ENCODE data around the gene GOLM1. TPM values are rescaled to one million over a fixed set of nuclear protein-coding genes. Genes with fewer than 3 reads are reported as not detected.

The GOLM1 gene
- total and polyA plus RNA-seq, 7 donors: 9.2 to 187 (median 14.3) TPM

DNA sequence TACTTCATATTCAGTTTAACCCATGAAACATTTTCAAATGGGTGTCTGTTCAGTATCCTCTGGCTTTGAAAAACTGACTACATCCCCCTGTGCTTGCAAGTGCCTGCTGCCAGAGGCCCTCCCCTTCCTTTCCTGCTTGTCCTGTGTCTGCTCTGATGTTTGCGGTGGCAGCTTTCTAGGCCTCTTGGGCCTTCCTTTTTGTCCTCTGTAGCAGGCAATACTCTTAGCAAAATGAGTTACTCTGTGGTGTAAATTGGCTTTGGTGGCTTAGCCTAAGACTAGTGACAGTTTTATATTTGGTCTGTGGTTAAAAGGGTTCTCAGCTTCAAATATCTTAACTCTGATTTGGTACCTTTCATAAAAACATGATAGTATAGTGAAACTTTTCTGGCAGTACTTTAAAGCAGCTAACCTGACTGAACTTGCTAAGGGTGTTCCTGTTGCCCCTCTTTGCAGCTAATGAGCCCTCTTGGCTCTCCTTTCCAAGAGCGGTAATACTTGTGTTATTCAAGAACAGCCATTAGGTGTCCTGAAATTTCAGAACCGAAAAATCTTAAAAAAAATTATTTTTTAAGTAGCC, 76.6 kb downstream of the GOLM1 start:
- 75 to 86% methylated on average over 3 of the region's 3 CpGs for WGBS, 2 donors
- peaks cover 16 to 78% (median 33%) of the 10 kb centered on the region in 4 donors for H3K36me3 ChIP-seq

DNA sequence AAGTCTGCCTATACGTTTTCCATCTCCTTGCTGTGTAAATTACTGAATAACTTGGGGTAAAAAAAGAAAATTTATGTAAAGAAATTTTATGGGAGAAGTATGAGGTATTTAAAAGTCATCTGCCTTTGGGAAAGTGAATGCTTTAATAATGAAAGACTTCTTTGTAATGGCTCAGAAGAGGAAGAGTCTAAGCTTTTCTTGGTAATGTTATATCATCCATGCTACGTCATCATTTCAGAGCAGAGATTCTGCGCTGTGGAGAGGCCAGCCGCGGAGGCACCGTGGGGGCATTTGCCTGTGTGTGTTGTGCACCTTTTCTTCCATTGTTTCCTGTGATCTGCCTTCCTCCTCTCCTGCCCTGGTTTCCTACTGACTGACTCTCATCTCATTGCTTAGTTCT, 78.2 kb downstream of the GOLM1 start:
- DNase-seq: no peak
- Histone ChIP-seq H3K4me3 (no peak overlapping the region), H3K27me3 (no peaks in the 10 kb centered on the region), H3K36me3 (peaks cover 18 to 78% (median 34%) of the 10 kb centered on the region in 4 donors), H3K4me1 (peaks cover 0 to 13% (median 0%) of the 10 kb centered on the region in 4 donors), H3K27ac (no peak overlapping the region), H3K9me3 (no peaks in the 10 kb centered on the region)
- TF ChIP-seq, protein P1, sequence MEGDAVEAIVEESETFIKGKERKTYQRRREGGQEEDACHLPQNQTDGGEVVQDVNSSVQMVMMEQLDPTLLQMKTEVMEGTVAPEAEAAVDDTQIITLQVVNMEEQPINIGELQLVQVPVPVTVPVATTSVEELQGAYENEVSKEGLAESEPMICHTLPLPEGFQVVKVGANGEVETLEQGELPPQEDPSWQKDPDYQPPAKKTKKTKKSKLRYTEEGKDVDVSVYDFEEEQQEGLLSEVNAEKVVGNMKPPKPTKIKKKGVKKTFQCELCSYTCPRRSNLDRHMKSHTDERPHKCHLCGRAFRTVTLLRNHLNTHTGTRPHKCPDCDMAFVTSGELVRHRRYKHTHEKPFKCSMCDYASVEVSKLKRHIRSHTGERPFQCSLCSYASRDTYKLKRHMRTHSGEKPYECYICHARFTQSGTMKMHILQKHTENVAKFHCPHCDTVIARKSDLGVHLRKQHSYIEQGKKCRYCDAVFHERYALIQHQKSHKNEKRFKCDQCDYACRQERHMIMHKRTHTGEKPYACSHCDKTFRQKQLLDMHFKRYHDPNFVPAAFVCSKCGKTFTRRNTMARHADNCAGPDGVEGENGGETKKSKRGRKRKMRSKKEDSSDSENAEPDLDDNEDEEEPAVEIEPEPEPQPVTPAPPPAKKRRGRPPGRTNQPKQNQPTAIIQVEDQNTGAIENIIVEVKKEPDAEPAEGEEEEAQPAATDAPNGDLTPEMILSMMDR (IDR thresholded peaks at IDR 0.05): no peak
- TF ChIP-seq POLR2AphosphoS5 (IDR thresholded peaks at IDR 0.05) (no peak), EP300 (IDR thresholded peaks at IDR 0.05) (no peak), POLR2A (IDR thresholded peaks at IDR 0.05) (no peak)
- intact Hi-C loops (cut with DNase I): no loop called here
- 88 to 94% methylated on average over 6 of the region's 6 CpGs for WGBS, 2 donors

More for the DNA sequence above, 76.6 kb downstream of the GOLM1 start:
- TF ChIP-seq EP300 (IDR thresholded peaks at IDR 0.05) (no peak), POLR2AphosphoS5 (IDR thresholded peaks at IDR 0.05) (no peak), POLR2A (IDR thresholded peaks at IDR 0.05) (no peak)
- intact Hi-C loops (cut with DNase I): no loop called here
- DNase-seq: no peak
- Histone ChIP-seq H3K4me3 (no peak overlapping the region), H3K27me3 (no peaks in the 10 kb centered on the region), H3K4me1 (peaks cover 0 to 13% (median 0%) of the 10 kb centered on the region in 4 donors), H3K27ac (no peak overlapping the region), H3K9me3 (no peaks in the 10 kb centered on the region)

DNA sequence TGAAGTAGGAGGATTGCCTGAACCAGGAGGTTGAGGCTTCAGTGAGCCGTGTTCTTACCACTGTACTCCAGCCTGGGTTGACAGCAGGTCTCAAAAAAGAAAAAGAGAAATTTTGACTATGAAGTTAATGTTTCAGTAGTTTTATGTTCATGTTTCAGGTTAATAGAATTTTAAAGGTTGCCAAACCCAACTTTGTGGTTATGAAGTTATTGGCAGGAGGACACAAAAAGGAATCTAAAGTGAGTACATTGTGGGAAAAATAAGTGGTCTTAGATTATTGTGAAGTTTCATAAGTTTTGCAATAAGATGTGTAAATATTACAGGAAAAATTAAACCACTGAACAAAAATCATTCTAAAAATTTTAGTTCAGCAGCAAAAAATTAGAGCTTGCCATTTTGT, 78.6 kb downstream of the GOLM1 start:
- no peak overlapping the region for H3K27ac ChIP-seq
- WGBS, 2 donors: 98 to 99% methylated on average over 1 of the region's 1 CpG
- H3K27me3 ChIP-seq: no peaks in the 10 kb centered on the region
- TF ChIP-seq POLR2A (IDR thresholded peaks at IDR 0.05): no peak
- TF ChIP-seq, protein P1 (IDR thresholded peaks at IDR 0.05): no peak
- TF ChIP-seq POLR2AphosphoS5 (IDR thresholded peaks at IDR 0.05): no peak
- no peak for TF ChIP-seq EP300 (IDR thresholded peaks at IDR 0.05)
- intact Hi-C loops (cut with DNase I): no loop called here
- H3K36me3 ChIP-seq: peaks cover 18 to 75% (median 34%) of the 10 kb centered on the region in 4 donors
- no peak overlapping the region for H3K4me3 ChIP-seq
- no peak for DNase-seq
- no peaks in the 10 kb centered on the region for H3K9me3 ChIP-seq
- H3K4me1 ChIP-seq: peaks cover 0 to 13% (median 0%) of the 10 kb centered on the region in 4 donors

DNA sequence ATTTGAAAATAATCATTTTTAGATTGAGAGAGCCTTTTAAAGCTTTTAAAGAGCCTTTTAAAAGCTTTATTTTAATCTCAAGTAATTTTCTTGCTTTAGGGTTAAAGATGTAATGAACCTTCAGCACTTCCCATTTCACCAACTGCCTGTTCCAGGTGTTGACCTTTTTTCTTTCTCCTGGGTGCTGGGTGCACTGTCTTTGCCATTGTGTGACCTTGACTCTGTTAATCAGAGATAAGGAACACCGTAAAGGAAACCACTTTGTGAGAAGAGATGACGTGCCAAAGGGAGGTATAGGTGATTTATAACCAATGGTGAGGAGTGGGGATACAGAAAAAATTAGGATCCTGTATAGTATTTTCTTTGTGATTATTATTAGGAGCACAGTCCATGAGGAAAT, 90.2 kb downstream of the GOLM1 start:
- no peak for DNase-seq
- peaks cover 11 to 94% (median 27%) of the 10 kb centered on the region in 4 donors for H3K36me3 ChIP-seq
- H3K4me3 ChIP-seq: no peak overlapping the region
- no peaks in the 10 kb centered on the region for H3K27me3 ChIP-seq
- H3K27ac ChIP-seq: no peak overlapping the region
- no peak for TF ChIP-seq POLR2AphosphoS5 (IDR thresholded peaks at IDR 0.05)
- TF ChIP-seq, protein P1 (IDR thresholded peaks at IDR 0.05): no peak
- no peak for TF ChIP-seq POLR2A (IDR thresholded peaks at IDR 0.05)
- no peak for TF ChIP-seq EP300 (IDR thresholded peaks at IDR 0.05)
- no peaks in the 10 kb centered on the region for H3K9me3 ChIP-seq
- H3K4me1 ChIP-seq: no peaks in the 10 kb centered on the region
- 19 to 63% methylated on average over 2 of the region's 2 CpGs for WGBS, 2 donors
- intact Hi-C loops (cut with DNase I): no loop called here

DNA sequence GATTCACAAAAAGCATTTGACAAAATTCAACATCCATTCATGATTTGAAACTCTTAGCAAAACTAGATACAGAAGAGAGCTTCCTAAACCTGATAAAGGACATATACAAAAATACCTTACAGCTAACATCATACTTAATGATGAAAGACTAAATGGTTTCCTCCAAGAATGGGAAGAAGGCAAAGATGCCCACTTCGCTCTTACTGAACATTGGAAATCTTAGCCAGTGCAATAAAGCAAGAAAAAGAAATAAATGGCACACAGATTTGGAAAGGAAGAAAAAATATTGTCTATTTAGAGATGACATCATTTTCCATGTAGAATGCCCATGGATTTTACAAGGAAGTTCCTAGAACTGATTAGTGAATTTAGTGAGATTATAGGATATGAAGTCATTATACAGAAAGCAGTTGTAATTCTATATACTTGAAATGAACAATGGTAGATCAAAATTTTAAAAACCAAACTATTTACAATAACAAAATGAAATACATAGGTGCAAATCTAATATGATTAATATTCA, 94.0 kb downstream of the GOLM1 start:
- H3K9me3 ChIP-seq: no peaks in the 10 kb centered on the region
- H3K36me3 ChIP-seq: peaks cover 13 to 76% (median 27%) of the 10 kb centered on the region in 4 donors
- no peak overlapping the region for H3K27ac ChIP-seq
- H3K4me1 ChIP-seq: no peaks in the 10 kb centered on the region
- H3K4me3 ChIP-seq: no peak overlapping the region
- TF ChIP-seq, protein P1 (IDR thresholded peaks at IDR 0.05): no peak
- no peaks in the 10 kb centered on the region for H3K27me3 ChIP-seq
- no peak for DNase-seq
- intact Hi-C loops (cut with DNase I): no loop called here
- WGBS, 2 donors: 98 to 99% methylated on average over 1 of the region's 1 CpG

Measured in sigmoid colon (tissue), 7 donors.